Naive thymus-derived CD8-positive, alpha-beta T cell (primary cell): ENCODE results near the gene MRPS26. TPM values are rescaled to one million over a fixed set of nuclear protein-coding genes. Genes with fewer than 3 reads are reported as not detected.

Experiments
- ATAC-seq, 2 donors: fragments of 150-1000 bp; cut with Tn5 transposase in 1 of 2; sonication (Bioruptor Pico), chemical (Tn5 transposase) in 1 of 2; 1 replicate in 1 of 2; 2 replicates in 1 of 2; pipeline ENCODE4 v1.10.0; 2021; ENCODE audit warnings: mild to moderate bottlenecking in 2 of 2, moderate library complexity in 2 of 2
- POLR2A ChIA-PET: fragments of 350-600 bp; sonication (Branson Sonifier 250); formaldehyde crosslinking; loops from one replicate; lab custom pipeline; 2021; ENCODE audit warnings: antibody characterized with exemption; lab: Charles Lee
- DNase-seq, 10 donors: peaks; one replicate each; pipeline versions ENCODE4 v3.0.0 to v3.0.0-alpha.2; 2020 to 2022
- H3K27ac Mint-ChIP-seq, 10 donors: one replicate each; pipeline ENCODE4 v1.8.0; 2020 to 2022; ENCODE audit warnings: mild to moderate bottlenecking in 10 of 10, mixed read lengths in 10 of 10, moderate library complexity in 4 of 10, inconsistent platforms in 1 of 10
- H3K27me3 Mint-ChIP-seq, 5 donors: one replicate each; pipeline ENCODE4 v1.8.0; 2021 to 2022; ENCODE audit warnings: mixed read lengths in 5 of 5
- H3K36me3 Mint-ChIP-seq, 3 donors: one replicate each; pipeline ENCODE4 v1.8.0; 2020 to 2022; ENCODE audit warnings: mixed read lengths in 3 of 3, mild to moderate bottlenecking in 2 of 3, inconsistent platforms in 1 of 3
- H3K4me1 Mint-ChIP-seq, 4 donors: one replicate each; pipeline ENCODE4 v1.8.0; 2021 to 2022; ENCODE audit warnings: mixed read lengths in 4 of 4
- H3K4me3 Mint-ChIP-seq, 10 donors: one replicate each; pipeline ENCODE4 v1.8.0; 2020 to 2022; ENCODE audit warnings: mild to moderate bottlenecking in 10 of 10, mixed read lengths in 10 of 10, moderate library complexity in 6 of 10, inconsistent platforms in 1 of 10
- H3K9me3 Mint-ChIP-seq, 9 donors: one replicate each; pipeline ENCODE4 v1.8.0; 2020 to 2022; ENCODE audit warnings: mixed read lengths in 9 of 9, mild to moderate bottlenecking in 3 of 9, inconsistent platforms in 1 of 9, moderate library complexity in 1 of 9
- polyA plus RNA-seq, 3 donors: library from polyadenylated mRNA; unstranded; fragments of 300-500 nt; fragmentation: Illumina TruSeq; gene quantifications; one replicate each; pipeline ENCODE4 v1.2.3, GENCODE V29; 2021
- total RNA-seq, 8 experiments: library from RNA in 2 of 8; stranded (reverse) in 2 of 8; gene quantifications; one replicate each; pipeline ENCODE4 v1.2.3 and lab custom pipeline; 2021 to 2026

MRPS26 gene
- total and polyA plus RNA-seq, 5 experiments from 2014 or later = 27.6 to 81.8 (median 59.2) TPM

GRCh38 chr20:3094848-3095629, 49.2 kb downstream of the MRPS26 start:
- Mint-ChIP-seq H3K27ac (peak overlapping the region; percentile 89 to 100 (median 99)), H3K36me3 (no peaks in the 10 kb centered on the region), H3K4me3 (peak overlapping the region in 2 of 10 donors; percentile 22 to 26), H3K9me3 (no peaks in the 10 kb centered on the region), H3K27me3 (peaks cover 0 to 3% (median 0%) of the 10 kb centered on the region in 5 donors), H3K4me1 (peaks cover 17 to 39% (median 37%) of the 10 kb centered on the region in 4 donors)
- DNase-seq = peak in 1 of 10 donors; percentile 59
- POLR2A ChIA-PET = interaction anchor here (0.5 to 6.0 kb wide), 11 partner anchors 9 to 676 kb away, joined by 3 to 63 read pairs (median 17); partner anchors contain the start of genes AVP, FASTKD5, OXT and UBOX5
- no peak for ATAC-seq

Other genes with a start within 250 kb of the MRPS26 start
- gene CPXM1, start 245.4 kb upstream of the MRPS26 start, total RNA-seq = under 1 TPM in 1 of 2 experiments, not detected in 1; 0.39 TPM
- under 1 TPM; 0.27 to 0.56 (median 0.31) TPM for gene CPXM1, start 245.4 kb upstream of the MRPS26 start, polyA plus RNA-seq
- gene C20orf141, start 231.1 kb upstream of the MRPS26 start, total RNA-seq = not detected
- gene C20orf141, start 231.1 kb upstream of the MRPS26 start, polyA plus RNA-seq = not detected
- gene TMEM239, start 229.7 kb upstream of the MRPS26 start, total RNA-seq = not detected
- not detected for gene TMEM239, start 229.7 kb upstream of the MRPS26 start, polyA plus RNA-seq
- 100 to 1,000 TPM in 1 of 2 experiments, 10 to 100 TPM in 1; 89.5 to 101 TPM for gene PCED1A, start 205.4 kb upstream of the MRPS26 start, total RNA-seq
- gene PCED1A, start 205.4 kb upstream of the MRPS26 start, polyA plus RNA-seq = 10 to 100 TPM; 21.9 to 29.6 (median 23.6) TPM
- gene VPS16, start 205.3 kb upstream of the MRPS26 start, total RNA-seq = 10 to 100 TPM; 57.6 to 57.8 TPM
- 10 to 100 TPM; 34.6 to 40.6 (median 39.3) TPM for gene VPS16, start 205.3 kb upstream of the MRPS26 start, polyA plus RNA-seq
- 100 to 1,000 TPM in 1 of 2 experiments, 10 to 100 TPM in 1; 90.1 to 106 TPM for gene PTPRA, start 172.6 kb upstream of the MRPS26 start, total RNA-seq
- gene PTPRA, start 172.6 kb upstream of the MRPS26 start, polyA plus RNA-seq = 10 to 100 TPM; 24.6 to 51.4 (median 30.8) TPM
- 1 to 10 TPM; 1.5 to 1.9 TPM for gene GNRH2, start 2.4 kb upstream of the MRPS26 start, total RNA-seq
- not detected for gene GNRH2, start 2.4 kb upstream of the MRPS26 start, polyA plus RNA-seq
- gene OXT, start 25.6 kb downstream of the MRPS26 start, total RNA-seq = 1 to 10 TPM; 2.2 to 2.6 TPM
- 1 to 10 TPM in 1 of 3 donors, under 1 TPM in 2; 0.53 to 2.2 (median 0.91) TPM for gene OXT, start 25.6 kb downstream of the MRPS26 start, polyA plus RNA-seq
- not detected for gene AVP, start 38.7 kb downstream of the MRPS26 start, total RNA-seq
- gene AVP, start 38.7 kb downstream of the MRPS26 start, polyA plus RNA-seq = not detected
- 10 to 100 TPM; 37.1 to 38.0 TPM for gene FASTKD5, start 113.8 kb downstream of the MRPS26 start, total RNA-seq
- gene FASTKD5, start 113.8 kb downstream of the MRPS26 start, polyA plus RNA-seq = 10 to 100 TPM; 10.7 to 18.1 (median 17.5) TPM
- 10 to 100 TPM; 15.7 to 15.8 TPM for gene UBOX5, start 113.8 kb downstream of the MRPS26 start, total RNA-seq
- gene UBOX5, start 113.8 kb downstream of the MRPS26 start, polyA plus RNA-seq = 1 to 10 TPM; 4.5 to 8.6 (median 7.0) TPM
- gene LZTS3, start 127.5 kb downstream of the MRPS26 start, total RNA-seq = 10 to 100 TPM; 25.5 to 26.6 TPM
- gene LZTS3, start 127.5 kb downstream of the MRPS26 start, polyA plus RNA-seq = 1 to 10 TPM; 2.0 to 3.8 (median 3.7) TPM
- gene DDRGK1, start 158.6 kb downstream of the MRPS26 start, total RNA-seq = 10 to 100 TPM; 55.8 to 57.4 TPM
- 10 to 100 TPM; 39.7 to 50.5 (median 44.1) TPM for gene DDRGK1, start 158.6 kb downstream of the MRPS26 start, polyA plus RNA-seq
- 10 to 100 TPM; 51.7 to 57.6 TPM for gene ITPA, start 163.4 kb downstream of the MRPS26 start, total RNA-seq
- 10 to 100 TPM; 46.2 to 72.9 (median 56.9) TPM for gene ITPA, start 163.4 kb downstream of the MRPS26 start, polyA plus RNA-seq
- gene SLC4A11, start 193.1 kb downstream of the MRPS26 start, total RNA-seq = 1 to 10 TPM; 1.3 to 2.1 TPM
- not detected for gene SLC4A11, start 193.1 kb downstream of the MRPS26 start, polyA plus RNA-seq